ENCODE measurements around the gene BPI.

BPI gene

DNA sequence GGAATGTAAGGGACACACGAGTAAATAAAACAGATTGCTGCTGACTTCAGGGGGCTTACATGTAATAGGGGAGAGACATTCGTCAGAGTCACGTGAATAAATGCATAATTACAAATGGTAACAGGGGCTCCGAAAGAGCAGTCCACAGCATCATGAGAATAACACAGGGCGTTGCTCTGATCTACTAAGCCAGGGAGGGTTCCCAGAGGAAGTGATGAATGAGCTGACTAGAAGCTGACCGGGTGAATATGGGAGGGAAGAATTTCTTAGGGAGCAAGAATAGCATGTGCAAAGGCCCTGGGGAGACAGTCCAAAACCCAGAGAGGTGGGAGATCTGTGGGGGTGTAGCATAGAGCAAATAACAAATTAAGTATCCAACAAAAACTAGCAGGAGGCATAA lies 2.4 kb downstream of the BPI start:
- Histone ChIP-seq H3K9me3 (ENCODE audit: insufficient read depth, low read length) (no peaks in the 10 kb centered on the region), H2AFZ (ENCODE audit: low read depth, low read length) (no peak overlapping the region), H3K27me3 (ENCODE audit: low read depth, low read length) (peaks cover 46% of the 10 kb centered on the region)

DNA sequence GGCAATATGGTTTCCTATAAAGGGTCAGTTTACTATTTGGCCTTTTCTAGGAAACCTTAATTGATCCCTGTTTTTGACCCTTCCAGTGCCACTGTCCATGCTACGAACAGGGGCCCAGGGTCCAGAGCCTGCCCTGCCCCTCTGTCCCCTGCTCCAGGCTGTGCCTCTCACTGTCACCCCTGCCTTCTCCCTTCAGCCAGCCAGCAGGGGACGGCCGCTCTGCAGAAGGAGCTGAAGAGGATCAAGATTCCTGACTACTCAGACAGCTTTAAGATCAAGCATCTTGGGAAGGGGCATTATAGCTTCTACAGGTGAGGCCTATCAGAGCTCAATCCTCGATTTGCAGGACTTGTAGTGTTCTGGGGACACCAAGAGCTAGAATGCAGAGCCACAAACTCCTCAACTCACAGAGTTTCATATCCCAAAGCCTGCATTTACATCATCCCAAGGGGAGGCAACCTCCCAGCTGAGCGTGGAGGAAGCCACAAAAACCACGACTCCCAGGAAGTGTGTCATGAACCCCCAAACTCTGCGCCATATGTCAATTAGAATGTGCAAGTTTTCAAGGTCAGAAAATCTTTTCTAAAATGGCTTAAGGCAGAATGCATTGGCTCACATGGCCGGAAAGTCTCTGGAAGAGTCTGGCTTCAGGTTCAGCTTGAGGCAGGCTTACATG lies 3.6 kb downstream of the BPI start:
- Histone ChIP-seq H3K27me3 (ENCODE audit: low read depth, low read length) (peaks cover 53% of the 10 kb centered on the region), H3K36me3 (replicated peaks; ENCODE audit: low read depth, low read length) (no peaks in the 10 kb centered on the region), H3K4me2 (ENCODE audit: low read length) (no peak overlapping the region), H2AFZ (ENCODE audit: low read depth, low read length) (no peak overlapping the region), H3K79me2 (ENCODE audit: low read length) (no peaks in the 10 kb centered on the region), H3K9ac (ENCODE audit: low read length) (no peak overlapping the region), H3K27ac (ENCODE audit: low read length) (no peak overlapping the region), H3K4me1 (ENCODE audit: low read length) (no peaks in the 10 kb centered on the region), H4K20me1 (ENCODE audit: insufficient read depth, low read length) (no peaks in the 10 kb centered on the region), H3K9me3 (ENCODE audit: insufficient read depth, low read length) (no peaks in the 10 kb centered on the region), H3K4me3 (ENCODE audit: low read length) (no peak overlapping the region)
- TF ChIP-seq EZH2phosphoT487 (IDR thresholded peaks at IDR 0.05; ENCODE audit: low read depth): no peak
- TF ChIP-seq, protein P1, sequence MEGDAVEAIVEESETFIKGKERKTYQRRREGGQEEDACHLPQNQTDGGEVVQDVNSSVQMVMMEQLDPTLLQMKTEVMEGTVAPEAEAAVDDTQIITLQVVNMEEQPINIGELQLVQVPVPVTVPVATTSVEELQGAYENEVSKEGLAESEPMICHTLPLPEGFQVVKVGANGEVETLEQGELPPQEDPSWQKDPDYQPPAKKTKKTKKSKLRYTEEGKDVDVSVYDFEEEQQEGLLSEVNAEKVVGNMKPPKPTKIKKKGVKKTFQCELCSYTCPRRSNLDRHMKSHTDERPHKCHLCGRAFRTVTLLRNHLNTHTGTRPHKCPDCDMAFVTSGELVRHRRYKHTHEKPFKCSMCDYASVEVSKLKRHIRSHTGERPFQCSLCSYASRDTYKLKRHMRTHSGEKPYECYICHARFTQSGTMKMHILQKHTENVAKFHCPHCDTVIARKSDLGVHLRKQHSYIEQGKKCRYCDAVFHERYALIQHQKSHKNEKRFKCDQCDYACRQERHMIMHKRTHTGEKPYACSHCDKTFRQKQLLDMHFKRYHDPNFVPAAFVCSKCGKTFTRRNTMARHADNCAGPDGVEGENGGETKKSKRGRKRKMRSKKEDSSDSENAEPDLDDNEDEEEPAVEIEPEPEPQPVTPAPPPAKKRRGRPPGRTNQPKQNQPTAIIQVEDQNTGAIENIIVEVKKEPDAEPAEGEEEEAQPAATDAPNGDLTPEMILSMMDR (IDR thresholded peaks at IDR 0.05; ENCODE audit: low read depth, low read length): no peak

More for the DNA sequence above, 2.4 kb downstream of the BPI start:
- Histone ChIP-seq H3K4me2 (ENCODE audit: low read length) (no peak overlapping the region), H3K27ac (ENCODE audit: low read length) (no peak overlapping the region), H3K79me2 (ENCODE audit: low read length) (no peaks in the 10 kb centered on the region), H3K4me3 (ENCODE audit: low read length) (no peak overlapping the region), H4K20me1 (ENCODE audit: insufficient read depth, low read length) (no peaks in the 10 kb centered on the region), H3K36me3 (replicated peaks; ENCODE audit: low read depth, low read length) (no peaks in the 10 kb centered on the region), H3K4me1 (ENCODE audit: low read length) (no peaks in the 10 kb centered on the region), H3K9ac (ENCODE audit: low read length) (no peak overlapping the region)
- no peak for TF ChIP-seq EZH2phosphoT487 (IDR thresholded peaks at IDR 0.05; ENCODE audit: low read depth)
- TF ChIP-seq, protein P1 (IDR thresholded peaks at IDR 0.05; ENCODE audit: low read depth, low read length): no peak

DNA sequence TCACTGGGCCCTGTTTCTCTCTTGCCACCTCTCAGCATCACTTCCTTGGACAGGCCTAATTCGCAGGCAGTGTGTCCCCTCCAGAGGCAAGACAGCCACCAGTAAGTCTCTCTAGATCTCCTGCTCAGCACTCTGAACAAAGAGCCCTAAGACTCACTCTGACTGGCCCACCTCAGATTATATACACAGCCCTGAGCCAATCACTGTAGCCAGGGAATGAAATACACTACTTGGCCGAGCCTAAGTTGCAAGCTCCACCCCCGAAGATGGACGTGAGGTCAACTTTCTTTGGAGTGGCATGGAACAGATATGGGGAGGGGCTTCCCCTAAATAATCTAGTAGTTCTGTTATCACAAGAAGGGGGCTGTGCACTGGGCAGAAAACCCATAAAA lies 4.1 kb downstream of the BPI start:
- Histone ChIP-seq H4K20me1 (ENCODE audit: insufficient read depth, low read length) (no peaks in the 10 kb centered on the region), H3K4me2 (ENCODE audit: low read length) (no peak overlapping the region), H3K4me3 (ENCODE audit: low read length) (no peak overlapping the region), H3K79me2 (ENCODE audit: low read length) (no peaks in the 10 kb centered on the region), H3K9ac (ENCODE audit: low read length) (no peak overlapping the region), H3K27ac (ENCODE audit: low read length) (no peak overlapping the region), H3K4me1 (ENCODE audit: low read length) (no peaks in the 10 kb centered on the region), H3K27me3 (ENCODE audit: low read depth, low read length) (peaks cover 53% of the 10 kb centered on the region), H3K9me3 (ENCODE audit: insufficient read depth, low read length) (no peaks in the 10 kb centered on the region), H3K36me3 (replicated peaks; ENCODE audit: low read depth, low read length) (no peaks in the 10 kb centered on the region), H2AFZ (ENCODE audit: low read depth, low read length) (no peak overlapping the region)
- TF ChIP-seq, protein P1 (IDR thresholded peaks at IDR 0.05; ENCODE audit: low read depth, low read length): no peak
- TF ChIP-seq EZH2phosphoT487 (IDR thresholded peaks at IDR 0.05; ENCODE audit: low read depth): no peak

DNA sequence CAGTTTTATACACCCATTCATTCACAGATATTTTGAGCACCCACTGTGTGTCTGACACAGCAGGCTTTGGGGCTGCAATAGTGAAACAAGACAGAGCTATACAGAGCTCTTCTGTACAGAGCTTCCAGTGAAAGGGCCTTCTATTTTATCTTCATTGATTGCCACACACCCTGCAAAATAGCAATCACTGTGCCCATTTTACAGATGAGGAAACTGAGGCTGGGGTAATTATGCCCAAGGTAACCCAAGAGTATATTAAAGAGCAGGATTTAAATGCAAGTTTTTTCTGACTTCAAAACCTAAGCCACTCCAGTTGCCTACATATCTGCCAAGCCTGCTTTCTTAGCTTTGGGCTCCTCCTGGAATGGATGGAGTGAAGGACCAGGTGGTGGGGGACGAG lies 4.5 kb downstream of the BPI start:
- H4K20me1 ChIP-seq (ENCODE audit: insufficient read depth, low read length): no peaks in the 10 kb centered on the region
- no peaks in the 10 kb centered on the region for H3K4me1 ChIP-seq (ENCODE audit: low read length)
- no peaks in the 10 kb centered on the region for H3K79me2 ChIP-seq (ENCODE audit: low read length)
- TF ChIP-seq EZH2phosphoT487 (IDR thresholded peaks at IDR 0.05; ENCODE audit: low read depth): no peak
- TF ChIP-seq, protein P1 (IDR thresholded peaks at IDR 0.05; ENCODE audit: low read depth, low read length): no peak
- no peaks in the 10 kb centered on the region for H3K9me3 ChIP-seq (ENCODE audit: insufficient read depth, low read length)
- no peak overlapping the region for H3K9ac ChIP-seq (ENCODE audit: low read length)
- H3K27ac ChIP-seq (ENCODE audit: low read length): no peak overlapping the region
- H3K27me3 ChIP-seq (ENCODE audit: low read depth, low read length): peaks cover 50% of the 10 kb centered on the region
- no peak overlapping the region for H2AFZ ChIP-seq (ENCODE audit: low read depth, low read length)
- no peak overlapping the region for H3K4me3 ChIP-seq (ENCODE audit: low read length)
- H3K4me2 ChIP-seq (ENCODE audit: low read length): no peak overlapping the region
- H3K36me3 ChIP-seq (replicated peaks; ENCODE audit: low read depth, low read length): no peaks in the 10 kb centered on the region
